OCI-LY1 (cell line): ENCODE results near the gene ELMO3.

ENCODE experiments used
- CTCF ChIP-seq: fragments of 200-600 bp; sonication (generic), shearing (Covaris generic); IDR thresholded peaks from 2 replicates; pipeline ENCODE4 v1.5.1; 2017; ENCODE audit warnings: mild to moderate bottlenecking, antibody characterized with exemption, low read length, moderate library complexity, mixed read lengths
- EZH2 ChIP-seq: fragments of 200-600 bp; sonication (generic), shearing (Covaris generic); IDR thresholded peaks from 2 replicates; pipeline ENCODE4 v1.8.0; 2017; ENCODE audit warnings: borderline replicate concordance, mixed run types, mild to moderate bottlenecking, antibody characterized with exemption, low read length, moderate library complexity, mixed read lengths

GRCh38 chr16:67211674-67212073 is 12.7 kb downstream of the ELMO3 start:
- TF ChIP-seq CTCF (no peak), EZH2 (no peak)
